ENCODE results near the gene KLHL6. TPM values are rescaled to one million over a fixed set of nuclear protein-coding genes. Genes with fewer than 3 reads are reported as not detected.

KLHL6 gene
- total and polyA plus RNA-seq, 2 experiments from 2014 or later, result 0.17 TPM; not detected in 1

GRCh38 chr3:183454064-183454463 is 101.4 kb downstream of the KLHL6 start:
- Histone ChIP-seq H4K20me1 (ENCODE audit: insufficient read depth, poor library complexity, severe bottlenecking) (no peaks in the 10 kb centered on the region), H3K79me2 (peaks cover 23% of the 10 kb centered on the region), H3K27ac (no peak overlapping the region), H3K9me3 (ENCODE audit: low read depth) (no peaks in the 10 kb centered on the region), H3K4me3 (no peak overlapping the region), H2AFZ (no peak overlapping the region), H3K9me2 (replicated peaks; ENCODE audit: insufficient read depth) (no peaks in the 10 kb centered on the region), H3K36me3 (replicated peaks; ENCODE audit: insufficient read depth, low read depth) (no peaks in the 10 kb centered on the region), H3K4me1 (ENCODE audit: insufficient read depth) (peaks cover 11% of the 10 kb centered on the region), H3K4me2 (no peak overlapping the region), H3K27me3 (no peaks in the 10 kb centered on the region)
- DNase-seq (ENCODE audit: low spot score), result no peak
- no peak for TF ChIP-seq CTCF (IDR thresholded peaks at IDR 0.05; ENCODE audit: poor library complexity)
- no peak for TF ChIP-seq EZH2 (IDR thresholded peaks at IDR 0.05; ENCODE audit: borderline replicate concordance)
- TF ChIP-seq EZH2phosphoT487 (IDR thresholded peaks at IDR 0.05; ENCODE audit: low read depth, severe bottlenecking, unreplicated experiment), result no peak
- WGBS (ENCODE audit: low lambda C conversion rate, missing lambda C conversion rate), result 99% methylated on average over 4 of the region's 4 CpGs

- TF ChIP-seq EZH2phosphoT487 (IDR thresholded peaks at IDR 0.05; ENCODE audit: low read depth, severe bottlenecking, unreplicated experiment), result no peak
- TF ChIP-seq EZH2 (IDR thresholded peaks at IDR 0.05; ENCODE audit: borderline replicate concordance), result no peak
- TF ChIP-seq CTCF (IDR thresholded peaks at IDR 0.05; ENCODE audit: poor library complexity), result no peak
- Histone ChIP-seq H3K27me3 (no peaks in the 10 kb centered on the region), H4K20me1 (ENCODE audit: insufficient read depth, poor library complexity, severe bottlenecking) (no peaks in the 10 kb centered on the region), H3K9me2 (replicated peaks; ENCODE audit: insufficient read depth) (no peaks in the 10 kb centered on the region), H3K4me2 (peak overlapping the region; percentile 85), H2AFZ (no peak overlapping the region), H3K36me3 (replicated peaks; ENCODE audit: insufficient read depth, low read depth) (no peaks in the 10 kb centered on the region), H3K4me1 (ENCODE audit: insufficient read depth) (peaks cover 21% of the 10 kb centered on the region), H3K4me3 (peak overlapping the region; percentile 17), H3K27ac (peak overlapping the region; percentile 18), H3K79me2 (peaks cover 34% of the 10 kb centered on the region), H3K9me3 (ENCODE audit: low read depth) (no peaks in the 10 kb centered on the region)
- WGBS (ENCODE audit: low lambda C conversion rate, missing lambda C conversion rate), result 64% methylated on average over 1 of the region's 1 CpG
- DNase-seq (ENCODE audit: low spot score), result no peak
Observed at GRCh38 chr3:183449791-183450190, 105.7 kb downstream of the KLHL6 start.

DNA sequence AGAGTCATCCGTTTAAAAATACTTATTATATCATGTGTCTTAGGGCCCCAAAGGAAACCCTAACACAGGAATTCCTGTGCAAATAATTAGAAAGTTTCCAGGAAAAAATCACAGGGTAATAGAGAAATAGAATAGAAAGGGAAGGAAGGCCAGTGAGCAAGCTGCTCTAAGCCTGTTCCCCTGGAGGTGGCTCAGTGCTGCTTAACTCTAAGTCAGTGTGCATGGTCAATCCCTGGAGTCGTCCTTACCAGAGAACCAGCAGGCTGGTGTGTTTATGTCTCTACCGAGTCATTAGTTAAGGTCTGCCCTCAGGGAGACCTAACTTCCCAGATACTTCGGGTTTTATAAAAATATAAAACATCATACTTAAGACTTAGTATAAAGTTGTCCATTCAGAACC is 106.1 kb downstream of the KLHL6 start:
- H3K79me2 ChIP-seq, result peaks cover 34% of the 10 kb centered on the region
- H3K27ac ChIP-seq, result peak overlapping the region; percentile 18
- H4K20me1 ChIP-seq (ENCODE audit: insufficient read depth, poor library complexity, severe bottlenecking), result no peaks in the 10 kb centered on the region
- H3K4me1 ChIP-seq (ENCODE audit: insufficient read depth), result peaks cover 21% of the 10 kb centered on the region
- H3K4me3 ChIP-seq, result peak overlapping the region; percentile 17
- H2AFZ ChIP-seq, result no peak overlapping the region
- no peak for TF ChIP-seq EZH2phosphoT487 (IDR thresholded peaks at IDR 0.05; ENCODE audit: low read depth, severe bottlenecking, unreplicated experiment)
- no peak for TF ChIP-seq EZH2 (IDR thresholded peaks at IDR 0.05; ENCODE audit: borderline replicate concordance)
- TF ChIP-seq CTCF (IDR thresholded peaks at IDR 0.05; ENCODE audit: poor library complexity), result no peak
- no peaks in the 10 kb centered on the region for H3K9me3 ChIP-seq (ENCODE audit: low read depth)
- WGBS (ENCODE audit: low lambda C conversion rate, missing lambda C conversion rate), result 8% methylated on average over 4 of the region's 4 CpGs
- no peaks in the 10 kb centered on the region for H3K27me3 ChIP-seq
- no peaks in the 10 kb centered on the region for H3K9me2 ChIP-seq (replicated peaks; ENCODE audit: insufficient read depth)
- H3K4me2 ChIP-seq, result peak overlapping the region; percentile 85
- no peaks in the 10 kb centered on the region for H3K36me3 ChIP-seq (replicated peaks; ENCODE audit: insufficient read depth, low read depth)
- DNase-seq (ENCODE audit: low spot score), result peak; percentile 43
